ENCODE results near the gene ATG10. TPM values are rescaled to one million over a fixed set of nuclear protein-coding genes. Genes with fewer than 3 reads are reported as not detected.
A peak's percentile ranks its signal among the peaks of the same experiment; 100 is the strongest.
"Not testable (repeated sequence)": the region's sequence is repeated elsewhere in the genome, so short reads cannot be mapped to it uniquely, and the experiment has no call there.

The ATG10 gene
- total RNA-seq, 1 experiment from 2014 or later = 7.6 TPM

- not testable (repeated sequence) for H3K79me1 ChIP-seq (ENCODE audit: insufficient read depth, low read depth, low read length, poor library complexity, severe bottlenecking); H3K14ac ChIP-seq (ENCODE audit: insufficient read depth, low read length); H3K4me3 Mint-ChIP-seq; H2BK15ac ChIP-seq (ENCODE audit: low read depth, low read length); H3K23me2 ChIP-seq (ENCODE audit: insufficient read length, low read depth, low read length, poor library complexity, severe bottlenecking); H3K9me3 ChIP-seq (ENCODE audit: control insufficient read depth, low read depth, low read length); DNase-seq; H3K27ac ChIP-seq (ENCODE audit: insufficient read length, low read depth, low read length); H2BK120ac ChIP-seq (ENCODE audit: low read depth, low read length, poor library complexity, severe bottlenecking); H3K9me3 Mint-ChIP-seq; H3T11ph ChIP-seq (ENCODE audit: low read length); H3K27me3 Mint-ChIP-seq (ENCODE audit: low read depth); H4K5ac ChIP-seq (ENCODE audit: insufficient read length, low read depth, low read length); H3K4me1 ChIP-seq (ENCODE audit: insufficient read depth, low read length); H2AK5ac ChIP-seq (ENCODE audit: insufficient read length, low read length); H3K23ac ChIP-seq (ENCODE audit: insufficient read length, low read depth, low read length); H3K18ac ChIP-seq (ENCODE audit: insufficient read length, low read depth, low read length); H3K79me2 ChIP-seq (ENCODE audit: insufficient read depth, low read length); H3K4me2 ChIP-seq (ENCODE audit: insufficient read depth, insufficient read length, low read length); H2BK5ac ChIP-seq (ENCODE audit: insufficient read length, low read length); H4K20me1 ChIP-seq (ENCODE audit: control insufficient read depth, insufficient read depth, insufficient read length); H3K9ac ChIP-seq (ENCODE audit: extremely low read depth, insufficient read length, low read length); H4K8ac ChIP-seq (replicated peaks; ENCODE audit: insufficient read length, low read depth, low read length); H2BK20ac ChIP-seq (ENCODE audit: low read depth, low read length, poor library complexity, severe bottlenecking); H3K4ac ChIP-seq (ENCODE audit: low read depth, low read length); H4K91ac ChIP-seq (ENCODE audit: insufficient read length, low read depth, low read length); H2AFZ ChIP-seq (ENCODE audit: low read length); H3K56ac ChIP-seq (ENCODE audit: insufficient read length, low read depth, low read length); H2BK12ac ChIP-seq (ENCODE audit: insufficient read length, low read depth, low read length); H3K27me3 ChIP-seq (ENCODE audit: insufficient read depth, low read length)
- Mint-ChIP-seq H3K36me3 (ENCODE audit: insufficient read depth in 1 of 3, low read depth in 3 of 3) (peaks cover 24 to 36% (median 25%) of the 10 kb centered on the region in 3 experiments), H3K4me1 (peaks cover 36 to 39% of the 10 kb centered on the region in 2 experiments), H3K27ac (peak overlapping the region in 1 of 3 experiments; percentile 84; a peak in 1 of 7 replicates)
- WGBS (ENCODE audit: extremely low coverage, insufficient read length, low lambda C conversion rate) = no CpG with 5 or more reads among the region's 2 CpGs
These were observed 297.5 kb downstream of the ATG10 start for GRCh38 chr5:82269363-82269762.

GRCh38 chr5:82272571-82273356, 300.9 kb downstream of the ATG10 start:
- not testable (repeated sequence) for H3K56ac ChIP-seq (ENCODE audit: insufficient read length, low read depth, low read length); H2BK12ac ChIP-seq (ENCODE audit: insufficient read length, low read depth, low read length); H2BK120ac ChIP-seq (ENCODE audit: low read depth, low read length, poor library complexity, severe bottlenecking); H4K20me1 ChIP-seq (ENCODE audit: control insufficient read depth, insufficient read depth, insufficient read length); H3K18ac ChIP-seq (ENCODE audit: insufficient read length, low read depth, low read length); H3K4me3 Mint-ChIP-seq; H3K79me1 ChIP-seq (ENCODE audit: insufficient read depth, low read depth, low read length, poor library complexity, severe bottlenecking); H2BK20ac ChIP-seq (ENCODE audit: low read depth, low read length, poor library complexity, severe bottlenecking); H3K4me2 ChIP-seq (ENCODE audit: insufficient read depth, insufficient read length, low read length); H4K5ac ChIP-seq (ENCODE audit: insufficient read length, low read depth, low read length); H2AFZ ChIP-seq (ENCODE audit: low read length); H3K27me3 ChIP-seq (ENCODE audit: insufficient read depth, low read length); H3K9me3 Mint-ChIP-seq; H3K23me2 ChIP-seq (ENCODE audit: insufficient read length, low read depth, low read length, poor library complexity, severe bottlenecking); H3K27ac ChIP-seq (ENCODE audit: insufficient read length, low read depth, low read length); H2BK5ac ChIP-seq (ENCODE audit: insufficient read length, low read length); H3K23ac ChIP-seq (ENCODE audit: insufficient read length, low read depth, low read length); H4K91ac ChIP-seq (ENCODE audit: insufficient read length, low read depth, low read length); H3K79me2 ChIP-seq (ENCODE audit: insufficient read depth, low read length); H3K4ac ChIP-seq (ENCODE audit: low read depth, low read length); H3K9me3 ChIP-seq (ENCODE audit: control insufficient read depth, low read depth, low read length); H3T11ph ChIP-seq (ENCODE audit: low read length); H3K14ac ChIP-seq (ENCODE audit: insufficient read depth, low read length); H3K27me3 Mint-ChIP-seq (ENCODE audit: low read depth); H4K8ac ChIP-seq (replicated peaks; ENCODE audit: insufficient read length, low read depth, low read length); H2AK5ac ChIP-seq (ENCODE audit: insufficient read length, low read length); H3K9ac ChIP-seq (ENCODE audit: extremely low read depth, insufficient read length, low read length); H3K4me1 ChIP-seq (ENCODE audit: insufficient read depth, low read length); H2BK15ac ChIP-seq (ENCODE audit: low read depth, low read length)
- no CpG with 5 or more reads among the region's 24 CpGs for WGBS (ENCODE audit: extremely low coverage, insufficient read length, low lambda C conversion rate)
- Mint-ChIP-seq H3K4me1 (peaks cover 56 to 60% of the 10 kb centered on the region in 2 experiments), H3K27ac (peak overlapping the region; percentile 40 to 96 (median 94); a peak in 5 of 7 replicates), H3K36me3 (ENCODE audit: insufficient read depth in 1 of 3, low read depth in 3 of 3) (peaks cover 43 to 60% (median 47%) of the 10 kb centered on the region in 3 experiments)
- DNase-seq = peak; percentile 65

Data from H9 (cell line).